Chondrocyte (in vitro differentiated cells): ENCODE results near the gene TMPRSS6. TPM values are rescaled to one million over a fixed set of nuclear protein-coding genes. Genes with fewer than 3 reads are reported as not detected.

Experiments used
- DNase-seq: peaks from one replicate; pipeline ENCODE4 v3.0.0; 2021; ENCODE audit warnings: mixed read lengths, low spot score
- H3K27ac Mint-ChIP-seq: one replicate; pipeline ENCODE4 v1.8.0; 2021; ENCODE audit warnings: mild to moderate bottlenecking, moderate library complexity, mixed read lengths; ENCODE audit not compliant: unreplicated experiment
- H3K27me3 Mint-ChIP-seq: 2 replicates; pipeline ENCODE4 v1.8.0; 2021; ENCODE audit warnings: low read depth, mixed read lengths
- H3K36me3 Mint-ChIP-seq: 2 replicates; pipeline ENCODE4 v1.8.0; 2021; ENCODE audit warnings: low read depth, mixed read lengths
- H3K4me1 Mint-ChIP-seq: 2 replicates; pipeline ENCODE4 v1.8.0; 2021; ENCODE audit warnings: low read depth, mild to moderate bottlenecking, mixed read lengths
- H3K4me3 Mint-ChIP-seq: one replicate; pipeline ENCODE4 v1.8.0; 2021; ENCODE audit warnings: mild to moderate bottlenecking, moderate library complexity, mixed read lengths; ENCODE audit not compliant: unreplicated experiment
- H3K9me3 Mint-ChIP-seq: 2 replicates; pipeline ENCODE4 v1.8.0; 2021; ENCODE audit warnings: low read depth, mixed read lengths
- total RNA-seq: library from RNA; stranded (reverse); gene quantifications from 3 replicates; pipeline ENCODE4 v1.2.1, GENCODE V29; 2021
- TF ChIP-seq, protein P1 (sequence below): fragments of 200-600 bp; sonication (generic); IDR thresholded peaks from 2 replicates; pipeline ENCODE4 v1.5.0; 2021; ENCODE audit warnings: antibody characterized with exemption, mild to moderate bottlenecking, moderate library complexity

Gene TMPRSS6
- total RNA-seq, 1 donor from 2014 or later: not detected

DNA sequence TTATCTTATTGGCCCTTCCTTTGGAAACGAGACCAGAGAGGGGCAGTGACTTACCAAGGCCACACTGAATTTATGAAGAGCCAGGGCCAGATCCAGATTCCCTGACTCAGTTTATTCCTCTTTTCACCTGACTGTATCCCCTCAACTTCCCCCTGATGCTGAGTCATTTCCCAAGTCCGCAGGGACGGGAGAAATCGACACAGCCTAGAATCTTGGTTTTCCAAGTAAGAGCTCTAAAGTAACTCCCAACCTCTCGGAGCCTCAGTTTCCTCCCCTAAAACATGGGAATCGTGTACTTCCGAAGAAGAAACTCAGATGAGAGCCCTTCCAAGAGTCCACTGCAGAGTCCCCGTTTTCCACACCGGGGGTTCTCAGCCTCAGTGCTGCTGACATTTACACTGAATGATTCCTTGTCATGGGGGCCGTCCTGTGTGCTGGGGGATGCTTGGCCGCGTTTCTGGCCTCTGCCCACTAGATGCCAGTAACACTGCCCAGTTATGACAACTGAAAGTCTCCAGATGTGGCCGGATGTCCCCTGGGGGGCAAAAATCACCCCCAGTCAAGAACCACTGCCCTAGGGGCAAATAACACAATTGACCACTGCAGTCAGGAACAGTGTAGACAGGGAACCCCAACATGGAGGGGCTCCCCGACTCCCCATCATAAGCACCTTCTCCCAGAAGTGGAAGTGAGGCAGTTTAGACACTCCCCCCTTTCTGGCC, 78.8 kb downstream of the TMPRSS6 start:
- Mint-ChIP-seq H3K36me3 (peaks cover 7% of the 10 kb centered on the region), H3K27me3 (peaks cover 11% of the 10 kb centered on the region), H3K9me3 (no peaks in the 10 kb centered on the region), H3K4me3 (no peak overlapping the region), H3K4me1 (peaks cover 14% of the 10 kb centered on the region), H3K27ac (peak overlapping the region; percentile 12)
- TF ChIP-seq, protein P1, sequence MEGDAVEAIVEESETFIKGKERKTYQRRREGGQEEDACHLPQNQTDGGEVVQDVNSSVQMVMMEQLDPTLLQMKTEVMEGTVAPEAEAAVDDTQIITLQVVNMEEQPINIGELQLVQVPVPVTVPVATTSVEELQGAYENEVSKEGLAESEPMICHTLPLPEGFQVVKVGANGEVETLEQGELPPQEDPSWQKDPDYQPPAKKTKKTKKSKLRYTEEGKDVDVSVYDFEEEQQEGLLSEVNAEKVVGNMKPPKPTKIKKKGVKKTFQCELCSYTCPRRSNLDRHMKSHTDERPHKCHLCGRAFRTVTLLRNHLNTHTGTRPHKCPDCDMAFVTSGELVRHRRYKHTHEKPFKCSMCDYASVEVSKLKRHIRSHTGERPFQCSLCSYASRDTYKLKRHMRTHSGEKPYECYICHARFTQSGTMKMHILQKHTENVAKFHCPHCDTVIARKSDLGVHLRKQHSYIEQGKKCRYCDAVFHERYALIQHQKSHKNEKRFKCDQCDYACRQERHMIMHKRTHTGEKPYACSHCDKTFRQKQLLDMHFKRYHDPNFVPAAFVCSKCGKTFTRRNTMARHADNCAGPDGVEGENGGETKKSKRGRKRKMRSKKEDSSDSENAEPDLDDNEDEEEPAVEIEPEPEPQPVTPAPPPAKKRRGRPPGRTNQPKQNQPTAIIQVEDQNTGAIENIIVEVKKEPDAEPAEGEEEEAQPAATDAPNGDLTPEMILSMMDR: peak; percentile 45
- DNase-seq: no peak

DNA sequence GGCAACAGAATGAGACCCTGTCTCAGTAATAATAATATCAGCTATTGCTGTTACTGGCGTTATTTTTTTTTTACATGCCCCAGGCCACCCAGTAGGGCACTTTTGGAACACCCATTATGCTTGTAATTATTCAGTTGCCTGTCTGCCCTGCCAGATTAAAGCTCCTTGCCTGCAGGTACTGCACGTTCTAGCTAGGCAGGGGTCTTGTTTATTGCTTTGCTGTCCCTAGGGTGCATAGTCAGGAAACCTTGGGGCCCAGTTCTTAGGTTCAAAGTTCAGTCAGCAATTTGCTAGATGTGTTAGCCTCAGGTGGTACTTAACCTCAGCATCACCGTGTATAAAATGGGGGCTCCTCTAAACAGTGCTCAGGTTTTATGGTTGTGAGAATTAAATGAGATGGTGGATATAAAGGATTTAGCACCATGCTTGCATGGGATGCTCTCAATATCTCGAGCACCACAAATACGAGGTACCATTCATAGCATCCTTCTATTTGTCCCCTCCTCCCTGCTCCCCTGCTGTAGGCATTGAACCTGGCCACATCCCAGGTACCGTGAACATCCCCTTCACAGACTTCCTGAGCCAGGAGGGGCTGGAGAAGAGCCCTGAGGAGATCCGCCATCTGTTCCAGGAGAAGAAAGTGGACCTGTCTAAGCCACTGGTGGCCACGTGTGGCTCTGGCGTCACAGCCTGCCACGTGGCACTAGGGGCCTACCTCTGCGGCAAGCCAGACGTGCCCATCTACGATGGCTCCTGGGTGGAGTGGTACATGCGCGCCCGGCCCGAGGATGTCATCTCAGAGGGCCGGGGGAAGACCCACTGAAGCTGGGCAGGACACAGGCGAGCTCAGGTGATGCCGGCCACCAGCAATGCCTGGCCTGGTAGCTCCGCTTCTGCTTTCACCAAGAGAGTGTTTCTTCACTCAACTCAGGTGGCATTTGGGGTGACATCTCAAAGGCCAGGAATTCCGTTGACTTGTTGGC, 80.5 kb downstream of the TMPRSS6 start:
- Mint-ChIP-seq H3K9me3 (no peaks in the 10 kb centered on the region), H3K4me1 (peaks cover 14% of the 10 kb centered on the region), H3K27me3 (peaks cover 4% of the 10 kb centered on the region), H3K4me3 (no peak overlapping the region), H3K36me3 (peaks cover 13% of the 10 kb centered on the region), H3K27ac (no peak overlapping the region)
- DNase-seq: no peak
- TF ChIP-seq, protein P1: no peak

DNA sequence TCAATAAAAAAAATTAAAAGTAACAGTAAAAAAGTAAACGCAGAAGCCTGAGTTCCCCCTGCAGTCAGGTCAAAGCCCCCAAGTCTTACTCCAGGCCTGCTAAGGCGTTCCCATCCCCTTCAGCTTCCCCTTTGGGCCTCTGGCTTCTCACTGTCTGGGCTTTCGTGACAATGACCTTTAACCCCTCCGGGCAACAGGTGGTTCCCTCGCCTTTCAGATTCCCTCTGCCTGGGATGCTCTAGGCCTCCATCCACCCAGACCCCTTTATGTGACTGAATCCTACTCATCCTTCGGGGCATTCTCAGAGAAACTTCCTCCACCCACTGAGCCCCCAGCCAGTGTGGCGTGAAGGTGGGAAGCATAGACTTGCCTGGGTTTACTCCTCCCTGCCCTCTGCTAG, 82.0 kb downstream of the TMPRSS6 start:
- TF ChIP-seq, protein P1: no peak
- no peak for DNase-seq
- no peak overlapping the region for H3K27ac Mint-ChIP-seq
- peaks cover 7% of the 10 kb centered on the region for H3K4me1 Mint-ChIP-seq
- no peaks in the 10 kb centered on the region for H3K27me3 Mint-ChIP-seq
- H3K4me3 Mint-ChIP-seq: no peak overlapping the region
- H3K36me3 Mint-ChIP-seq: peaks cover 13% of the 10 kb centered on the region
- no peaks in the 10 kb centered on the region for H3K9me3 Mint-ChIP-seq

DNA sequence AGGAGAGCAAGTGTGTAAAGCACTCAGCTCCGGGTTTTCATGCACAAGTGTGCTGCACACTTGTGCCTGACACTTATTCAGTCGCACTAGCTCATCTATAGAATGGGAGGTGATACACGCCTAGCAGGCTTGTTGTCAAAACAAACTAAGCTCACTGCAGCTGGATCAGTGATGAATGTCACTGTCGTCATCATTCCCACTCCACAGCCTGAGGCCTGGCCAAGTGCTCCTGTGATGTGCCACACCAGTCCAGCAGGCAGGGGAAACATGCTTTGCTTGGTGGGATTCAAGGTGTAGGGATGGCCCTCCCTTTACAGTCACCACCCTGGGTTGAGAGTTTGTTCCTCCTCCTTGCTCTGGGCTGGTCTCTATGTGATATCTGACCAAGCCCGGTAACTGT, 83.2 kb downstream of the TMPRSS6 start:
- TF ChIP-seq, protein P1: no peak
- DNase-seq: no peak
- no peak overlapping the region for H3K4me3 Mint-ChIP-seq
- no peaks in the 10 kb centered on the region for H3K27me3 Mint-ChIP-seq
- H3K4me1 Mint-ChIP-seq: peaks cover 5% of the 10 kb centered on the region
- H3K9me3 Mint-ChIP-seq: no peaks in the 10 kb centered on the region
- H3K27ac Mint-ChIP-seq: no peak overlapping the region
- peaks cover 13% of the 10 kb centered on the region for H3K36me3 Mint-ChIP-seq

DNA sequence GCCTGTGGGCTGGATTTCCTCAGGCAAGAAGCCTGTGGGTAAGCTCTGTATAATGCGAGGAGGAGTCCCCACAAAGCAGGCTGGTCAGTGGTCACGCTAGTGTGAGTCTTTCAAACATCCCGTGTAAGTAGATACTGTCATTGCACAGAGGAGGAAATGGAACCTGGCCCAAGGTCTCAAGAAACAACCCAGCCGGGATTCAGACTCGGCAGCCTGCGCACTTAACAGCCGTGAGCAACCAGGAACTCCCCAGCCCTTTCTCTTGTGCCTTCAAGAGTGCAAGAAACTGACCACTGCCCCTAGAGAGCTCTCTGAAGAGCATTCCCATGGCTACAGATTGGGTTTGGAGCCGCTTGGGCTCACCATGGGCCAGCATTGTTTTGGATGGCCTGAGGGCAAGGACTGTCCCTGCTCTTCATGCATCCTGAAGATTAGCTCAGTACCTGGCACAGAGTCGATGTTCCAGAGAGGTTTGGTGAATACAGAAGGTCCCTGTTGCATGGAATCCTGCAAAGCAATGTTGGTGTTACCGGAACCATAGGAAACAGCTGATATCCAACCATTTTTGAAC, 83.9 kb downstream of the TMPRSS6 start:
- H3K27me3 Mint-ChIP-seq: no peaks in the 10 kb centered on the region
- no peak overlapping the region for H3K4me3 Mint-ChIP-seq
- no peaks in the 10 kb centered on the region for H3K9me3 Mint-ChIP-seq
- peaks cover 13% of the 10 kb centered on the region for H3K36me3 Mint-ChIP-seq
- no peak overlapping the region for H3K27ac Mint-ChIP-seq
- peaks cover 11% of the 10 kb centered on the region for H3K4me1 Mint-ChIP-seq
- TF ChIP-seq, protein P1: no peak
- no peak for DNase-seq
